GM12874 (cell line): ENCODE results near the gene TMEM263.

Source experiments
- CTCF ChIP-seq: IDR thresholded peaks from 2 replicates; pipeline ENCODE4 v1.5.1; 2011; ENCODE audit warnings: low read depth, mild to moderate bottlenecking, control low read depth, low read length, moderate library complexity; ENCODE audit not compliant: insufficient read depth

TMEM263 gene

DNA sequence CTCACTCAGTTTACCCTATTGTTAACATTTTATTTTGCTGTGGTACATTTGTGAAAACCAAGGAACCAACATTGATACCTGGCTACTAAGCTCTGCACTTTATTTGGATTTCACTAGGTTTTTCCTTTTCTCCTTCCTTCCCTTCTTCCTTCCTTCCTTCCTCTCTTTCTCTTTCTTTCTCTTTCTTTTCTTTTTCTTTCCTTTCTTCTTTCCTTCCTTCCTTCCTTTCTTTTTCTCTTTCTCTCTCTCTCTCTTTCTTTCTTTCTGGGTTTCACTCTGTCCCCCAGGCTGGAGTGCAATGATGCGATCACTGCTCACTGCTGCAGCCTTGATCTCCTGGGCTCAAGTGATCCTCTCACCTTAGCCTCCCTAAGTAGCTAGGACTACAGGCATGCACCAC lies 29.1 kb upstream of the TMEM263 start:
- TF ChIP-seq CTCF: no peak

GRCh38 chr12:106934277-106934676 lies 21.4 kb upstream of the TMEM263 start:
- TF ChIP-seq CTCF: no peak

DNA sequence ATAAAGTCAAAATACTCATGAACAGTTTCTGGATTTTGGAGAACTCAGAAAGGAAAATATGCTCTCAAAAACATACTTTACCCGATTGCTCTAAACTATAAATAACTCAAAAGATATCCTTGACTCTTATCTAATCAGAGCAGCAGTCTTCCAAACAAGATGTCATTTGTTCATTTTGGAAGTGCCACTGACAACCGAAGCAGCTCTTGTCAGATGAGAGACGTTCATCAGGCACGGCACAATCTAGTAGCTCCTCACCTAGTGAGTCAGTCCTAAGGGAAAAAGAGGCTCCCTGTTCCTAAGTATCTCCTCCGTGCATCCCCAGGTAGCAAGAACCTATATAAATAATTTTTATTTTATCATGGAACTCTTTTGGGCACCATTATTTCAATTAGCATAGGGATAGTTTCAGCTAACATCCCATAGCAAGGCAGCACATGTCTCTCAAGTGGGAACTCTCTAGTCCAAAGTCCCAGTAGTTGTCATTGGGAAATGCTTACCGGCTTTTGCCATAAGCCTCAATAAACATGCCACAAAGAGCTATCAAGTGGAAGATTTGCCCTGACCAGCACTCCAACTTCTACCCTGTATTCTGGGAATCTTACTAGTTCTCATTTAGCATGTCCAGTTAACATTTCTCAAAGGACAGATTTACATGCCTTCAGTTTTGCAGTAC lies 14.1 kb upstream of the TMEM263 start:
- no peak for TF ChIP-seq CTCF

- no peak for TF ChIP-seq CTCF
Observed at GRCh38 chr12:106942775-106943174, 12.9 kb upstream of the TMEM263 start.

DNA sequence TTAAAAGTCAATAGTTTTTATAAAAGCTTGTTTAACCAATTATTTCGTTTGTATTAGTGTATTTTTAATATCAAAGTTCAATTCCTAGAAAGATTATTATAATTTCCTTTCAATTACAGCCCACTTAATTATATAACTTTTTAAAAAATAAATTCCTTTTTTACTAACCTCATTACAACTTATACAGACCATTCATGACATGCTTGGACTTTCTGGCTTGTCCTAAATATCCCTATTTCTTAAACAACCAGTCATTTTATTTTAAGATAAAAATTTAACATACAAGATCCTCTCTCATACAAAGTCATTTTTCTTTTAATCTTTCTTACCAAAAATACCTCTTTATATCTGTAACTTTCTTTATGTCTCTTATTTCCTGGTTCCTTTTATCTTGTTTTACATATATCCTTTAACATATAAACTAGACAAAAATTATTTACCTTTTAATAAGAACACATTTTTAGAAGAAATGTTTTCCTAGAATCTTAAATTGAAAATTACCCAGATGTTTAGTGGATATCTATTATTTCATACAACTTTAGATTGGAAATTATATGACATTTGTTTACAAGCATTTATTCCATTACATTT lies 10.4 kb upstream of the TMEM263 start:
- no peak for TF ChIP-seq CTCF

GRCh38 chr12:106947461-106947860 lies 8.2 kb upstream of the TMEM263 start:
- no peak for TF ChIP-seq CTCF

DNA sequence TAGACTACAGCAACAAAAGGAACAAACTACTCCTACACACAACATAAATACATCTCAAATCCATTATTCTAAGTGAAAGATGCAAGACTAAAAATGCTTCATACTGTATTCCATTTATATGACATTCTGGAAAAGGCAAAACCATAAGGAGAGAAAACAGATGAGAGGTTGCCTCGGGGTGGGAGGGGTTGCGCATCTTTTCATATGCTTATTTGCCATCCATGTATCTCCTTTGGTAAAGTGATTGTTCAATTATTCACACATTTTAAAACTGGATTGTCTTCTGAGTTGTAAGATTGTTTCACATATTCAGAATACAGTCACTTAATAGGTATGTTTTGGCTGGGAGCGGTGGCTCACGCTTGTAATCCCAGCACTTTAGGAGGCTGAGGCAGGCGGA lies 5.1 kb upstream of the TMEM263 start:
- no peak for TF ChIP-seq CTCF
